HG03045 (cell line): ENCODE data around the gene PLA2G7.

Source experiments
- ATAC-seq: cut with Tn5 transposase; IDR thresholded peaks from one replicate; pipeline ENCODE4 v1.9.1; 2021; ENCODE audit warnings: mild to moderate bottlenecking, moderate library complexity; ENCODE audit not compliant: unreplicated experiment

The PLA2G7 gene

DNA sequence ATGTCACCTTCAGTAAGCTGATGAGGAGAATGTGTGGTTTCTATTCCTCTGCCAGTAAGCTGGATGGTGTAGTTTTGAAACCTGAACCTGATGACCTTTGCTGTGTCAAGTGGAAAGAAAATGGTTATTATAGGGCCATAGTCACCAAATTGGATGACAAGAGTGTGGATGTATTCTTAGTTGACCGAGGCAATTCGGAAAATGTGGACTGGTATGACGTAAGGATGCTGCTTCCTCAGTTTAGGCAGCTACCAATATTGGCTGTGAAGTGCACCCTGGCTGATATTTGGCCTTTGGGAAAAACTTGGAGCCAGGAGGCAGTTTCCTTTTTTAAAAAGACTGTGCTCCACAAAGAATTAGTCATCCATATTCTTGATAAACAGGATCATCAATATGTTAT, 45.5 kb downstream of the PLA2G7 start:
- ATAC-seq, result no peak

DNA sequence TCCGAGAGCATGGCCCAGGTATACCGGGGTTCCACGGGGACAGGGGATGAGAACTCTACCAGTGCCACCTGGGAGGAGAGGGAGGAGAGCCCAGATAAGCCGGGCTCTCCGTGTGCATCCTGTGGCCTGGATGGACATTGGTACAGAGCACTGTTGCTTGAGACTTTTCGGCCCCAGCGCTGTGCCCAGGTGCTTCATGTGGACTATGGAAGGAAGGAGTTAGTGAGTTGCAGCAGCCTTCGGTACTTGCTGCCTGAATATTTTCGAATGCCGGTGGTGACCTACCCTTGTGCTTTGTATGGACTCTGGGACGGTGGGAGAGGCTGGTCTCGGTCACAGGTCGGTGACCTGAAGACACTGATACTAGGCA, 46.2 kb downstream of the PLA2G7 start:
- no peak for ATAC-seq

DNA sequence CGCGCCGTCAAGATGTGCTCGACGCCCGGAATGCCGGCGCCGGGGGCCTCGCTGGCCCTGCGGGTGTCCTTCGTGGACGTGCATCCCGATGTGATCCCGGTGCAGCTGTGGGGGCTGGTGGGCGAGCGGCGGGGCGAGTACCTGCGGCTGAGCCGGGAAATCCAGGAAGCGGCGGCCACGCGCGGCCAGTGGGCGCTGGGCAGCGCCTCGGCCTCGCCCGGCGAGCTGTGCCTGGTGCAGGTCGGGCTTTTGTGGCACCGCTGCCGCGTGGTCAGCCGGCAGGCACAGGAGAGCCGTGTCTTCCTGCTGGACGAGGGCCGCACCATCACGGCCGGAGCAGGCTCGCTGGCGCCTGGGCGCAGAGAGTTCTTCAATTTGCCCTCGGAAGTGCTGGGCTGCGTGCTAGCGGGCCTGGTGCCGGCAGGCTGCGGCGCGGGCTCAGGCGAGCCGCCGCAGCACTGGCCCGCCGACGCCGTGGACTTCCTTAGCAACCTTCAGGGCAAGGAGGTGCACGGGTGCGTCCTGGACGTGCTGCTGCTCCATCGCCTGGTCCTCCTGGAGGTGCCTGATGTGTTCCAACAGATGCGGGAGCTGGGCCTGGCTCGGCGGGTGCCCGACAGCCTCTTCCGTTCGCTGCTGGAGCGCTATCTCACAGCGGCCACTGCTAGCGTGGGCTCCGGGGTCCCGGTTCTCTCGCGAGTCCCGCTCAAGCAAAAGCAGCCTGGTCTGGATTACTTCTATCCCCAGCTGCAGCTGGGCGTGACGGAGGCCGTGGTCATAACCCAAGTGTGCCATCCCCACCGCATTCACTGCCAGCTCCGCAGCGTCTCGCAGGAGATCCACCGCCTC, 46.8 kb downstream of the PLA2G7 start:
- ATAC-seq, result no peak

DNA sequence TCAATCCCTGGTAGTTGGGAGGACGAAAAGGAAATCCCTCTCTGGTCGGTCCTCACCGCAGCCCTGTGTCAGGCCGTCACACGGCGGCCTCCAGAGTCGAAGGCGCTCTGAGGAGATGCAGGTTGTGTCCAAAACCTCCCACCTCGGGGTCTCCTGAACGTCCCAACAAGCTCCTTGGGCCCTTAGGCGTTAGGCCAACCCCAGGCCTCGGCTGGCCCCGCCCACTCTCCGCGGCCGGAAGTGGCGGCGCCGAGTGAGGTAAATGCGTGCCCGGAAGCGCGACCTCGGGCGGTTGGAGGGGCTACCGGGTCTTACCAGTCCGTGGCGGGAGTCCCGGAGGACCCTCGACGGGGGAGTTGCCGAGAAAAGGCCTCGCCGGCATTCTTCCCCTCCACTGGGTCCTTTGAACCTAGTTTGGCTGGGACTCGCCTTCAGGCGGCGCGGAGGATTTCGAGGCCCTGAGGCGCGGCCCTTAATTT, 47.5 kb downstream of the PLA2G7 start, which contains the start of gene TDRD6:
TDRD6 (plus strand) TSS at position 267 of the 479 bp plus-strand sequence. CDS start 244 bp downstream, outside the sequence.
- no peak for ATAC-seq

DNA sequence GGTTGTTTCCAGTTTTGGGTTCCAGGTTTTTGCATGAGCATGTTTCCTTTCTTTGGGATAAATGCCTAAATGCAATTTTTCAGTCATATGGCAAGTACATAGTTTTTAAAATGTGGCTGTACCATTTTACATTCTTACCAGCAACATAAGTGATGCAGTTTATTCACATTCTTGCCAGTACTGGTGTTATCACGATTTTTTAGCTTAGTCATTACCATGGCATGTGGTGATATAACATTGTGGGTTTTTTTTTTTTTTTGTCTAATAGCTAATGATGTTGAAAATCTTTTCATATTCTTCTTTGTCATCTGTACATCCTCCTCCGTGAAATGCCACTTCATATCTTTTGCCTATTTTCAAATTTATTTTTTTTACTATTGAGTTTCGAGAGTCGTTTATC, 50.4 kb downstream of the PLA2G7 start:
- ATAC-seq, result no peak

DNA sequence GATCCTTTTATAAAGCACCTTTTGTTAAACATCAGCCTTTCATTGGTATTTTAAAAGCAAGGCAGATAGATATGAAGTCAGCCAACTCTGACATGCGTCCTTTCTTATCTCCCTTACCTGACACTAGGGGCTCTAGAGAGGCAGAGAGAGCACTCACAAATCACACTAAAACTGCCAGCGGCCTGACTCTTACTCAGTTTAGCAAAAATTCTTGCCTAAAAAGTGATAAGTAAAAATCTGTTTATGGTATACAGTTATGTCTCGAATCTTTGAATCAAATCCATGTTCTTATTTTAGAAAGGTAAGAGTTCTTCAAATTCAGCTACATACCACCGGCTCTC, 57.9 kb downstream of the PLA2G7 start:
- ATAC-seq, result no peak

DNA sequence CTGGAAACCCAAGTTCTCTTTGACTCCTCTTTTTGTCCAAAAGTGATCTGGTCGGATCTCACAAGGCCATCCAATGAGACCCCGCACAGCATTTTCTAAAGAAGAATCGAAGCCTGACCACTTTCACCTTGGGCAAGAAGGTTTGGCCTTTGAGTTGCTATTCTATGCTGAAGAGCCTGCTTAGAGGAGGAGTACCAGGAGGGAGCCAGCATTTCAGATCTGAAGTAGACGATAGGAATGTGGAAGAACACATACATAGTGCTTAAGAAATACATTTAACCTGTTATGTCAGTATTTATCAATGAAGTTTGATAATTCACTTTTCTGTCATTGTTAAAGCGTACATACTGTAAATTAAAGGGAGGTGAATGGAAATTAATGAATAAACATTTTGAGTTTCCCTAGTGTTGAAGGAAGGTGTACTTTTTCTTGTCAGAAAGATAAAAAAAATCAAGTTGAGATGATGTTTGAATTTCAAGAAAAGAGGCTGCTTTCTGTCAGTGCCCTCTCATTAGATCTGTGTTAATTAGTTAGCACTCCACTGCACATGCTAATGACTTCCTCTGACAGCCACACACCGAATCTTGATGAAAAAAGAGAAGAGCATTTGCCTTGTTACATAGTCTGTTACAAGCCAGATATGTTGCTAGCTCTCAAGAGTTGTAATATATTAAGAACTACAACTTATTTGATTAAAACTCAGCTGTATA, 58.4 kb downstream of the PLA2G7 start:
- no peak for ATAC-seq

DNA sequence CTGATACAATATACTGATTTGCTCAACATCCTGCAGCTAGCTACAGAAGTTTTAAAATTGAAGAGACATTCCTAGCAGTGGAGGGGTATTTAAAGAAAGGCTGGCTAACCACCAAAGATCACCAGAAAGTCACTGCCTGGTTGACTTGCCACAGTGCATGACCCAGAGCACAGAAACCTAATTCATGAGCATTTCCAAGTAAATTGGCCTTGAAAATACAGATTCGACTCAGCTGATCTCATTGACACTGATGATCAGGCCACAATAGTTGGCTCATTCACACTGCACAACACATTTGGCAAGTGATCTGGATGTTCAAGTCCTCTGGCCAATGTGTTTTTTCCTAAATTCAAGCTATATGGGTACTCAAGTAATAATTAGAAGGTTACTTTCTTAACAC, 60.8 kb downstream of the PLA2G7 start:
- ATAC-seq, result no peak

DNA sequence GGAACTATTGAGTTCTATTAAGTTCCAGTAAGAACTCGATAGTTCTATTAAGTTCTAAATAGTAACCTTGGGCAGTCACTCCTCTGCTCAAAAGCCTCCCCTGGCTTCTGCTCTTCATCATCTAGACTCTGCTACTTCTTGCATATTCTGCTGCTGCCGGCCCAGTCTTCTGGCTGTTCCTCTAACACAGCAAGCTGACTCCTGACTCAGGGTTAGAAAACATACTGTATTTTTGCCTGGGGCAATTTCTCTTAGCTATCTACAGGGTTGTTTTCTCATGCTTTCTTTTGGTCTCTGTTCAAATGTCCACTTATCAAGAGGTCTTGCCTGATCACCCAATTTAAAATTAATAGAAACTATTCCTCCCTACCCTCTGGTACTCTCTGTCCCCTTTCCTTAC, 67.8 kb downstream of the PLA2G7 start:
- no peak for ATAC-seq

DNA sequence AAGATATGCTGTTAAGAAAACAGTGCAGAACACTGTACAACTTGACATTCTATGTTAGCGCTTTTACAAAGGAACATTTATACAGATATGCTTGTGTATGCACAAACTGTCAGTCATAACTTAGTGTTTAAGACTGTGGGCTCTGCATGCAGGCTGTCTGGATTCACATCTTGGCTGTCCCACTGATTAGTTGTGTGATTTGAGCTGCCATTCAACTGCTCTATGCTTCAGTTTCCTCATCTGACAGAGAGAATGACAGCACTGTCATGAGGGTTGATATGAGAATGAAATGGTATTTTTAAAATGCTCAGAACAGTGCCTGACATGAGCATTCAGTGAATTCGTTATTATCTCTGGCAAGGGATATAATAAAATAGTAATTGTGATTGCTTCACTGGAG, 73.7 kb downstream of the PLA2G7 start:
- no peak for ATAC-seq

DNA sequence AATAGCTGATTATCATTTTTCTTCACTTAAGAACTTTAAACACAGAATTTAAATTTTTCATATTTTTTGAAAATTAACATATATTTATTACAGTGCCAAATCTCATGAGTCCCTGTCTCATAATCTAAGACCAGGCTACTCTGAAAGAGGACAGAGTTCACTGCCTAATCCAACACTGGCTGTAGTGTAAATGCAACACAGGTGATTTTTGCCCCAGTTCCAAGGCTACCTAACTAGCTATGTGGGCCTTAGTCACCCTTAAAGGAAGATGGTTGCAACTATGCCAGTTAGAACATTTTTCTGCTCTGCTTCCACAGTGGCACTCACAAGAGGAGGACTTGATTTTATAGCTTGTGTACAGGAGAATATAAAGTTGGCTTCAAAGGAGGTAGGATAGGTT, 77.5 kb downstream of the PLA2G7 start:
- ATAC-seq, result no peak

DNA sequence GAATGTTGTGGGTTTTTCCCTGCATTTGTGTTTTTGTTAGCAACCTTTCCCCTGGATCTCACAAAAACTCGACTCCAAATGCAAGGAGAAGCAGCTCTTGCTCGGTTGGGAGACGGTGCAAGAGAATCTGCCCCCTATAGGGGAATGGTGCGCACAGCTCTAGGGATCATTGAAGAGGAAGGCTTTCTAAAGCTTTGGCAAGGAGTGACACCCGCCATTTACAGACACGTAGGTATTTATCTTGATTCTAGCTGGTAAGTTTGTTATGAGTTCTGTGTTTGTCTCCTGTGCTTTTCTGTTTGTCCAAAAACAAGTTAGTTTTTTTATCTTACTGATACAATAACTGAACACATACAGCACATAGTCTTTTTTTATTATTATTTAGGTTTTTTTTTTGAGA, 79.4 kb downstream of the PLA2G7 start:
- ATAC-seq, result no peak
